Omental fat pad (tissue), 4 donors: ENCODE data around the gene COX6B2. TPM values are rescaled to one million over a fixed set of nuclear protein-coding genes. Genes with fewer than 3 reads are reported as not detected.
"Not testable (repeated sequence)": the region's sequence is repeated elsewhere in the genome, so short reads cannot be mapped to it uniquely, and the experiment has no call there.

ENCODE experiments used
- ATAC-seq: fragments of 150-250 bp; one replicate; pipeline ENCODE4 v1.9.1; 2016; ENCODE audit warnings: mild to moderate bottlenecking, moderate library complexity; ENCODE audit not compliant: low FRiP score
- DNase-seq: peaks from one replicate; pipeline ENCODE4 v3.0.0-alpha.2; 2019; ENCODE audit warnings: low spot score
- total RNA-seq, 4 donors: library from RNA; depleted of rRNA; stranded (reverse); fragments of >200 nt; gene quantifications; one replicate each; pipeline ENCODE4 v1.1.0, GENCODE V29; 2016
- TF ChIP-seq, protein P1 (sequence below), 3 donors: fragments of 450-650 bp; IDR thresholded peaks; one replicate each; pipeline ENCODE4 v1.5.1; 2016 to 2017; ENCODE audit warnings: antibody characterized with exemption in 3 of 3, mild to moderate bottlenecking in 3 of 3, moderate library complexity in 2 of 3

Gene COX6B2, protein sequence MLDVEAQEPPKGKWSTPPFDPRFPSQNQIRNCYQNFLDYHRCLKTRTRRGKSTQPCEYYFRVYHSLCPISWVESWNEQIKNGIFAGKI
- total RNA-seq, result under 1 TPM in 1 of 4 donors, not detected in 3; 0.56 TPM

DNA sequence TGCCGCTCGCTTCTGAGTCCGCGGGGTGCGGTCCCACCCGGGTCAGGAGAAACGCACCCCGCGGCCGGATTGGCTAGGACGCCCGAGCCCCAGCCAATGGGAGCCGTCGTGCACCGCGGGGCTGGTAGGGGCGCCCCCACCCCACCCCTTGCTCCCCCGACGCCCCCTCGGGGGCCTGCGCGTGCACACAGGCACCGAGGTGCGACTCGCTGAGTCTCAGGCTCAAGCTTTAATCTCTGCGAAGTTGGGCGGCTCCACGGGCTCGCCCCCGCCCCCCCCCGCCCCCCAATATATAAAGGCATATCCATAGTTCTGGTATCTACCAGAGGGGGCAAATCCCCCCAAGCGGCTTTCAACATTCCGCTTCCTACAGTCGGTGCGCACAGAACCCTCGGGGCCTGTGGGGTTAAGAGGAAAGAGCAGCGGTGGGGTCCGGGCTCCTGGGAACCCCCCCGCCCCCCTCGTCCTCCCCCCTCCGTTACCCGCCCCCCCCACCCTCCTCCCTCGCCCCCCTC is at the start of gene COX6B2:
Gene COX6B2, minus strand, starts transcription at position 22 of the 515 bp plus-strand sequence. CDS start 198 bp downstream, outside the sequence.
- no peak for DNase-seq
- no peak for ATAC-seq
- TF ChIP-seq, protein P1, sequence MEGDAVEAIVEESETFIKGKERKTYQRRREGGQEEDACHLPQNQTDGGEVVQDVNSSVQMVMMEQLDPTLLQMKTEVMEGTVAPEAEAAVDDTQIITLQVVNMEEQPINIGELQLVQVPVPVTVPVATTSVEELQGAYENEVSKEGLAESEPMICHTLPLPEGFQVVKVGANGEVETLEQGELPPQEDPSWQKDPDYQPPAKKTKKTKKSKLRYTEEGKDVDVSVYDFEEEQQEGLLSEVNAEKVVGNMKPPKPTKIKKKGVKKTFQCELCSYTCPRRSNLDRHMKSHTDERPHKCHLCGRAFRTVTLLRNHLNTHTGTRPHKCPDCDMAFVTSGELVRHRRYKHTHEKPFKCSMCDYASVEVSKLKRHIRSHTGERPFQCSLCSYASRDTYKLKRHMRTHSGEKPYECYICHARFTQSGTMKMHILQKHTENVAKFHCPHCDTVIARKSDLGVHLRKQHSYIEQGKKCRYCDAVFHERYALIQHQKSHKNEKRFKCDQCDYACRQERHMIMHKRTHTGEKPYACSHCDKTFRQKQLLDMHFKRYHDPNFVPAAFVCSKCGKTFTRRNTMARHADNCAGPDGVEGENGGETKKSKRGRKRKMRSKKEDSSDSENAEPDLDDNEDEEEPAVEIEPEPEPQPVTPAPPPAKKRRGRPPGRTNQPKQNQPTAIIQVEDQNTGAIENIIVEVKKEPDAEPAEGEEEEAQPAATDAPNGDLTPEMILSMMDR (IDR thresholded peaks at IDR 0.05), result no peak

DNA sequence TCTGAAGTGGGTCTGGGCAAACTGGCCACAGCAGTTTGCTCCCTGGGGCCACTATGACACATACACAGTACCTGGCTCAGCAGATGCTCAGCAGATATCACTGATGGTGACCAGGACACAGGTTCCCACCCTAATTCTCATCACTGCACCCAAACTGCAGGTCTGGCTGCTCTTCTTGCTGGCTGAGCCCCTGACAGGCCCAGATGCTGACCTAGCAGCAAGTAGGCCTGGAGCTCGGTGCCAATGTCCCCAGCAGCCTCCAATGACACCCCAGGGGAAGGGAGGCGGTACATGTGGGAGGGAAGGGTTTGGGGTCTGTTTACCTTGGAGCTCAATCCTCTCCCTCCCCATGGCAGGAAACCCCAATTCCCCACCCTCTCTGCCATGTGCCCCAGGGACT is 48.0 kb upstream of the COX6B2 start:
- no peak for DNase-seq
- TF ChIP-seq, protein P1 (IDR thresholded peaks at IDR 0.05), result no peak
- ATAC-seq, result no peak

DNA sequence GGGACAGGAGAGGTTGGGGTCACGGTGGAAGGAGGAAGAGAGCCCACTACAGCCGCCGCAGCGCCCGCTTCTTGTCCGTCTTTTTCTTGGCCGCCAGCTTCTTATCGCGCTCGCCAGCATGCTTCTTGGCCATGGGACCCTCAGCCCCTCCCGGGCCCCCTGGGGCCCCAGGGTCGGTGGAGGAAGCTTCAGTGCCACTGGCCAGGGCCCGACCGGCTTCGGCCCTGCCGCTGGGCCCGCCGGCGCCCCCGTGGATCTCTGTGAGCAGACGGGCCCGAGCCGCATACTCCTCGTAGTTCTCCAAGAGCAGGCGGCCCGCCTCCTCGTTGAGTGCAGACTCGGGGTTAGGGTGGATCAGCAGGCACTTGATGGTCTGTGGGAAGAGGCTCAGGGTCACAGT is 46.9 kb upstream of the COX6B2 start:
- not testable (repeated sequence) for DNase-seq, ATAC-seq

DNA sequence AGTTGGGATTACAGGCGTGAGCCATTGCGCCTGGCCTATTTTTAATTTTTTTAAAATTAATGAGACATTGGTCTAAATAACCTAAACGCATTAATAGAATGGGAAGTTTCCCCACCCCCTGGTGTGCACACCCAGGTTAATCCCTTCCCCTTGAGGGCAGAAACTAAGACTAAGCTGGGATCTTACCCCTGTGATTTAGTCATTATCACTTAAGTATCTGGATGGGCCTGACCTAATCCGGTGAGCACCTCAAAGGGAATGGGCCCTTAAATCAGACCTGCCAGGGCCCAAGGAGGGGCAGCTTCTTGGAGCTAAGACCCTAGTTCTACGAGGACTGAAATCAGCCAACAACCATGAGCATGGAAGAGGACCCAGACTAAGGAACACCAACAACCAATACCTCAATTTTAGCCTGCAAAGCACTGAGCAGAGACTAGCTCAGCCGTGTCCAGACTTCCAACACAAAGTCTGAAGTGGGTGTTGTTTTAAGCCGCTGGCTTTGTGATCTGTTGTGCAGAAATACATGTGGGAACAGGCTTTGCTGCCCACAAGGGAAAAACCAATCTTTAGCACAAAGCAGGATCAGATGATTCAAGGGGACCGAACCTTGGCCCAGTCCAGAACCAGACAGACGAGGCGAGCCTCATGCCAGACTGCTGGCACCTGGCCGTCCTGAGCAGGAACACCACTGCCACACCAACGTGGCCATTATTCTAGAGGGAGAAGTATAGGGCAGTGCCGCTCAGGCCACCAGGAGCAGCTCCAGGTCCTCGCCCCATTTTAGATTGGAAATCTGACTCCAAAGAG is 46.0 kb upstream of the COX6B2 start:
- ATAC-seq (no peak), DNase-seq (no peak)
- TF ChIP-seq, protein P1 (IDR thresholded peaks at IDR 0.05), result no peak

DNA sequence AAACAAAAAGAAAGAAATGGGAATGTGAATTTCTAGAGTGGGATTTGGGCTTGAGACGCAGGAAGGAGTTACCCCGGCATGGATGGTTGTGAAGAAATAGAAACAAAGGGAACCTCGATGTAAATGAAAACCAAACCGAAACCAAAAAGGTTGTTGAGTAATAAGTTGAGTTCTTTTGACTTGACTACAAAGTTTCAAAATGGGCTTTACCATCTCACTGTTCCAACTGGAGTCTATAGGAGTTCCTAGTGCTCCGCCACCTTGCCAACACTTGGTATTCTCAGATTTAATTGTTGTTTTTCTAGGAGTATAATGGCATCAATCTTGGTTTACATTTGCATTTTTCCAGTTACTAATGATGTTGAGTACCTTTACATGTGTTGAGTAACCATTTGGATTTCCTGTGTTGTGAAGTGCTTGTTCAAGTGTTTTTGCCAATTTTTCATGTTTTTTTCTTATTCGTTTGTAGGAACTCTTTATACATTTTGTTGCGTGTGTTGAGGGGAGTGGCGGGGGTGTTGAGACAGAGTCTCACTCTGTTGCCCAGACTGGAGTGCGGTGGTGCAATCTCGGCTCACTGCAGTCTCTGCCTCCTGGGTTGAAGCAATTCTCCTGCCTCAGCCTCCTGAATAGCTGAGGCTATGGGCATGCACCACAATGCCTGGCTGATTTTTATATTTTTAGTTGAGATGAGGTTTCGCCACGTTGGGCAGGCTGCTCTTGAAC is 43.8 kb upstream of the COX6B2 start:
- ATAC-seq (no peak), DNase-seq (no peak)
- TF ChIP-seq, protein P1 (IDR thresholded peaks at IDR 0.05), result no peak

DNA sequence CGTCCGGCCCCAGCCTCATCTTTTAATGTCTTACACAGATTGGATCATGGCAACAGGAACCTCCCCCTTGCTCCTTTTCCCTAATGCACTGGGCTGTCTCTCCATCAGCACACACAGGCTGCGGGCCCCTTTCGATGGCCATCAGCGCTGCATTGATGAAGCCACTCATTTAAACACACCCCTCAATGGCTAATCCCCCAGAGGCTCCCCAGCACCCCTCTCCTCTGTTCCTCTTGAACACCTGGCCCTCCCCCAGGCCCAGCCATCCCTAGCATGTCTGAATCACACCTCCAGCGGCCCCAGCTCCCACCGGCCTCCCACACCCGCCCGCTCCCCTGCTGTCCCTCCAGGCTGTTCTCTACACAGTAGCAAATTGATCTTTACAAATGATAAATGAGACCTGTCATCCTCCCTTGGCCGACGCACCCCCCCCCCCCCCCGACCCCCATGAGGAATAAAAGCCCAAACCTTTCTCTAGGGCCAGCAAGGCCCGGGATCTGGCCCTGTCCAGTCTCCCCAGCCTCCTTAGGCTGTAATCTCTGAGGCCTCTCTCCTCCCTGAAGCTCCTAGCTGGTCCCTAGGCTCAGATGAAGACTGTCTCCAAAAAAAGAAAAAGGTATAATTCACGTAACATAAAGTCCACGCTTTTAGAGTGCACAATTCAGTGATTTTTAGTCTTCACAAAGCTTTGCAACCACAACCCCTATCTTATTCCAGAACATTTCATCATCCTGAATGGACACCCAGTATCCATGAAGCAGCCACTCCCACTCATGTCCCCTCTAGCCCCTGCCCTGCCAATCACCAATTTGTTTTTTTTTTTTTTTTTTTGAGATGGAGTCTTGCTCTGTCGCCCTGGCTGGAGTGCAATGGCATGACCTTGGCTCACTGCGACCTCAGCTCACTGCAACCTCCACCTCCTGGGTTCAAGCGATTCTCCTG is 38.6 kb upstream of the COX6B2 start:
- TF ChIP-seq, protein P1 (IDR thresholded peaks at IDR 0.05), result no peak
- DNase-seq (no peak), ATAC-seq (no peak)
